ENCODE data around the gene SEC22C.
A peak's percentile ranks its signal among the peaks of the same experiment; 100 is the strongest.

DNA sequence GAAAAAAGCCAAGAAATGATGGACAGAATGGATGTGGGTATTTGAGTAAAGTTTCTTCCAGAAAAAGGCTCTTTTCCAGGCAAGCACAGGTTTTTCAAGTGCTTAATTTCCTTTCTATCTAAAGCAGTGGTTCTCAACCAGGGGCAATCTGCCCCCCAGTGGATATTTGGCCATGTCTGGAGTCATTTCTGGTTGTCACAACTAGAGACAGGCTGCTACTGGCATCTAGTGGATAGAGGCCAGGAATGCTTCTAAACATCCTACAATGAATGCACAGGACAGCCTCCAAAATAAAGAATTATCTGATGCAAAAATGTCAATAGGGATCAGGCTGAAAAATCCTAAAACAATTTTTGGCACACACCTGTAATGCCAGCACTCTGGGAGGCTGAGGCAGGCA is 23.9 kb downstream of the SEC22C start:
- TF ChIP-seq, protein P1, sequence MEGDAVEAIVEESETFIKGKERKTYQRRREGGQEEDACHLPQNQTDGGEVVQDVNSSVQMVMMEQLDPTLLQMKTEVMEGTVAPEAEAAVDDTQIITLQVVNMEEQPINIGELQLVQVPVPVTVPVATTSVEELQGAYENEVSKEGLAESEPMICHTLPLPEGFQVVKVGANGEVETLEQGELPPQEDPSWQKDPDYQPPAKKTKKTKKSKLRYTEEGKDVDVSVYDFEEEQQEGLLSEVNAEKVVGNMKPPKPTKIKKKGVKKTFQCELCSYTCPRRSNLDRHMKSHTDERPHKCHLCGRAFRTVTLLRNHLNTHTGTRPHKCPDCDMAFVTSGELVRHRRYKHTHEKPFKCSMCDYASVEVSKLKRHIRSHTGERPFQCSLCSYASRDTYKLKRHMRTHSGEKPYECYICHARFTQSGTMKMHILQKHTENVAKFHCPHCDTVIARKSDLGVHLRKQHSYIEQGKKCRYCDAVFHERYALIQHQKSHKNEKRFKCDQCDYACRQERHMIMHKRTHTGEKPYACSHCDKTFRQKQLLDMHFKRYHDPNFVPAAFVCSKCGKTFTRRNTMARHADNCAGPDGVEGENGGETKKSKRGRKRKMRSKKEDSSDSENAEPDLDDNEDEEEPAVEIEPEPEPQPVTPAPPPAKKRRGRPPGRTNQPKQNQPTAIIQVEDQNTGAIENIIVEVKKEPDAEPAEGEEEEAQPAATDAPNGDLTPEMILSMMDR (IDR thresholded peaks at IDR 0.05), result peak in 1 of 3 experiments; percentile 9
- TF ChIP-seq POLR2AphosphoS5 (IDR thresholded peaks at IDR 0.05) (no peak), POLR2A (IDR thresholded peaks at IDR 0.05; ENCODE audit: low read depth) (no peak), EP300 (IDR thresholded peaks at IDR 0.05) (no peak)

All from esophagus muscularis mucosa (tissue), 4 donors.